ENCODE measurements around the gene EXOSC3.

- TF ChIP-seq CTCF (IDR thresholded peaks at IDR 0.05 in 8 of 11, conservative IDR thresholded peaks at IDR 0.05 in 3 of 11) (no peak), POLR2AphosphoS5 (IDR thresholded peaks at IDR 0.05) (no peak), POLR2A (IDR thresholded peaks at IDR 0.05) (no peak)
These were observed 28.0 kb upstream of the EXOSC3 start for GRCh38 chr9:37812773-37813379.
